SU-DHL-6 (cell line): ENCODE data around the gene KCNG4.

ENCODE experiments used
- H2AFZ ChIP-seq: fragments of 200-600 bp; sonication (generic); 2 replicates; pipeline ENCODE4 v1.6.1; 2014; ENCODE audit warnings: low read depth, mild to moderate bottlenecking, moderate library complexity, mixed read lengths, antibody characterized with exemption, low read length; ENCODE audit not compliant: severe bottlenecking
- H3F3A ChIP-seq: fragments of 200-600 bp; shearing (Covaris generic); 2 replicates; pipeline ENCODE4 v1.6.0; 2016; ENCODE audit warnings: antibody characterized with exemption, mild to moderate bottlenecking; ENCODE audit not compliant: insufficient read depth
- H3K27ac ChIP-seq: fragments of 200-600 bp; sonication (generic); 2 replicates; pipeline ENCODE4 v1.5.1; 2016; ENCODE audit warnings: low read depth, mild to moderate bottlenecking, low read length, moderate library complexity, mixed read lengths
- H3K27me3 ChIP-seq: fragments of 200-600 bp; sonication (generic), shearing (Covaris generic); 2 replicates; pipeline ENCODE4 v1.6.0; 2014; ENCODE audit warnings: mild to moderate bottlenecking, low read length
- H3K36me3 ChIP-seq: fragments of 200-600 bp; sonication (generic); 2 replicates; pipeline ENCODE4 v1.6.1; 2014; ENCODE audit warnings: mild to moderate bottlenecking, low read length, mixed read lengths
- H3K4me2 ChIP-seq: fragments of 300-600, 200-600 bp; shearing (Covaris generic), sonication (generic); 2 replicates; pipeline ENCODE4 v1.6.0; 2014; ENCODE audit warnings: low read length, low read depth, mild to moderate bottlenecking; ENCODE audit not compliant: poor library complexity, severe bottlenecking
- H3K4me3 ChIP-seq: fragments of 200-600 bp; sonication (generic); 2 replicates; pipeline ENCODE4 v1.5.1; 2014; ENCODE audit warnings: antibody characterized with exemption, low read length, mild to moderate bottlenecking, mixed read lengths; ENCODE audit not compliant: insufficient read depth, poor library complexity, severe bottlenecking
- H3K79me2 ChIP-seq: fragments of 200-600 bp; sonication (generic); 2 replicates; pipeline ENCODE4 v1.6.1; 2014; ENCODE audit warnings: mild to moderate bottlenecking, low read length, moderate library complexity; ENCODE audit not compliant: insufficient read depth
- H3K9ac ChIP-seq: fragments of 200-600 bp; sonication (generic); 2 replicates; pipeline ENCODE4 v1.7.0; 2014; ENCODE audit warnings: mild to moderate bottlenecking, low read length
- H3K9me2 ChIP-seq: fragments of 200-600 bp; sonication (generic); replicated peaks from 2 replicates; pipeline ENCODE4 v1.6.1; 2014; ENCODE audit warnings: low read length; ENCODE audit not compliant: insufficient read depth
- H3K9me3 ChIP-seq: fragments of 200-600 bp; sonication (generic); 2 replicates; pipeline ENCODE4 v1.6.1; 2014; ENCODE audit warnings: low read length, mixed read lengths; ENCODE audit not compliant: insufficient read depth
- H4K20me1 ChIP-seq: fragments of 200-600 bp; sonication (generic); 2 replicates; pipeline ENCODE4 v1.6.1; 2014; ENCODE audit warnings: low read depth, mild to moderate bottlenecking, antibody characterized with exemption, low read length, moderate library complexity, mixed read lengths
- CTCF ChIP-seq: fragments of 200-600 bp; sonication (generic); IDR thresholded peaks from one replicate; pipeline ENCODE4 v1.5.1; 2017; ENCODE audit warnings: antibody characterized with exemption, mild to moderate bottlenecking, low read length, moderate library complexity; ENCODE audit not compliant: insufficient read depth, poor library complexity, severe bottlenecking
- EZH2phosphoT487 ChIP-seq: fragments of 200-600 bp; sonication (generic), shearing (Covaris generic); conservative IDR thresholded peaks from 2 replicates; pipeline ENCODE4 v1.6.1; 2018; ENCODE audit warnings: mild to moderate bottlenecking, antibody characterized with exemption, low read length, moderate library complexity, mixed read lengths

The KCNG4 gene

GRCh38 chr16:84246679-84247077 lies 6.9 kb upstream of the KCNG4 start:
- H2AFZ ChIP-seq, result no peak overlapping the region
- H3K79me2 ChIP-seq, result no peaks in the 10 kb centered on the region
- H3K9me3 ChIP-seq, result no peaks in the 10 kb centered on the region
- no peaks in the 10 kb centered on the region for H3F3A ChIP-seq
- H3K36me3 ChIP-seq, result no peaks in the 10 kb centered on the region
- no peak overlapping the region for H3K27ac ChIP-seq
- no peaks in the 10 kb centered on the region for H3K27me3 ChIP-seq
- no peaks in the 10 kb centered on the region for H3K9me2 ChIP-seq
- no peaks in the 10 kb centered on the region for H4K20me1 ChIP-seq
- H3K9ac ChIP-seq, result no peak overlapping the region
- no peak overlapping the region for H3K4me3 ChIP-seq
- no peak for TF ChIP-seq EZH2phosphoT487
- TF ChIP-seq CTCF, result no peak
- no peak overlapping the region for H3K4me2 ChIP-seq

DNA sequence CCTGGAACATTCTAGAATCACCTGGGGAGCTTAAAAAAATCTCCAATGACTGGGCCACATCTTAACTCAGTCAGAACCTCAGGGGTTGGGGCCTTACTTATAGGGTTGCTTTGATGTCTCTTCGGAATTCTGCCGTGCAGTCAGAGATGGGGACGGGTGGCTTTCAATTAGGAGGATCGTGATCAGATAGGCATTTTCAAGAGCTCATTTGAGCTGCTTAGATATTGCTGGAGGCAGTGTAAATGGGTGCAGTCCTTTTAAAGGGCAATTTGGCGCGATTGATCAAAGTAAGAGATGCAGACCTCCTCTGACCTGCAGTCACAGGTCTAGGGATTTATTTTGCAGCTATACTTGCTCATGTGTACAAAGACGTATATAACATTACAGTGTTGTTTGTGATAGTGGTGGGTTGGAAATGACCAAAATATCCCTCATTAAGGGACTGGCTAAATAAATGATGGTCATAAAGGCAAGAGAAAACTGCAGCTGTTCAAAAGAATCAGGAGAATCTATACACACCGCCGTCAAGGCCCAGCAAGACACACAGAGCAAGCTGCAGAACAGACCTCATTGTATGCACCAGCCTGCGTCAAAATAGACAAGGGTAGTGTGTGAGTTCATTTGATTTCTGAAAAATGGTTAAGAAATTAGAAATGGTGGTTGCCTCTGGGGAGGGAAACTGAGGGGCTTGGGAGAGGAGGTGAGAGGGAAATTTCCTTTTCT lies 6.3 kb upstream of the KCNG4 start:
- H3K79me2 ChIP-seq, result no peaks in the 10 kb centered on the region
- H3K36me3 ChIP-seq, result no peaks in the 10 kb centered on the region
- no peak for TF ChIP-seq EZH2phosphoT487
- TF ChIP-seq CTCF, result no peak
- H3K9me2 ChIP-seq, result no peaks in the 10 kb centered on the region
- no peak overlapping the region for H3K9ac ChIP-seq
- H3F3A ChIP-seq, result no peaks in the 10 kb centered on the region
- H3K9me3 ChIP-seq, result no peaks in the 10 kb centered on the region
- H4K20me1 ChIP-seq, result no peaks in the 10 kb centered on the region
- no peak overlapping the region for H3K4me3 ChIP-seq
- no peak overlapping the region for H3K27ac ChIP-seq
- H3K4me2 ChIP-seq, result no peak overlapping the region
- no peaks in the 10 kb centered on the region for H3K27me3 ChIP-seq
- no peak overlapping the region for H2AFZ ChIP-seq

- Histone ChIP-seq H3K4me3 (no peak overlapping the region), H3K9ac (no peak overlapping the region), H3K4me2 (no peak overlapping the region), H4K20me1 (no peaks in the 10 kb centered on the region), H3K27ac (no peak overlapping the region), H3K9me3 (no peaks in the 10 kb centered on the region), H3K79me2 (no peaks in the 10 kb centered on the region), H3K36me3 (no peaks in the 10 kb centered on the region), H3F3A (no peaks in the 10 kb centered on the region), H3K27me3 (no peaks in the 10 kb centered on the region), H2AFZ (no peak overlapping the region), H3K9me2 (no peaks in the 10 kb centered on the region)
- TF ChIP-seq EZH2phosphoT487 (no peak), CTCF (no peak)
Observed at GRCh38 chr16:84244728-84245127, 4.9 kb upstream of the KCNG4 start.
